GM12874 (cell line): Measurements from ENCODE around the gene N4BP2.

Experiments used
- CTCF ChIP-seq: IDR thresholded peaks from 2 replicates; pipeline ENCODE4 v1.5.1; 2011; ENCODE audit warnings: low read depth, mild to moderate bottlenecking, control low read depth, low read length, moderate library complexity; ENCODE audit not compliant: insufficient read depth

The N4BP2 gene

GRCh38 chr4:40190880-40191815 is 134.5 kb downstream of the N4BP2 start:
- no peak for TF ChIP-seq CTCF

GRCh38 chr4:40192114-40193015 is 135.7 kb downstream of the N4BP2 start:
- TF ChIP-seq CTCF: no peak

DNA sequence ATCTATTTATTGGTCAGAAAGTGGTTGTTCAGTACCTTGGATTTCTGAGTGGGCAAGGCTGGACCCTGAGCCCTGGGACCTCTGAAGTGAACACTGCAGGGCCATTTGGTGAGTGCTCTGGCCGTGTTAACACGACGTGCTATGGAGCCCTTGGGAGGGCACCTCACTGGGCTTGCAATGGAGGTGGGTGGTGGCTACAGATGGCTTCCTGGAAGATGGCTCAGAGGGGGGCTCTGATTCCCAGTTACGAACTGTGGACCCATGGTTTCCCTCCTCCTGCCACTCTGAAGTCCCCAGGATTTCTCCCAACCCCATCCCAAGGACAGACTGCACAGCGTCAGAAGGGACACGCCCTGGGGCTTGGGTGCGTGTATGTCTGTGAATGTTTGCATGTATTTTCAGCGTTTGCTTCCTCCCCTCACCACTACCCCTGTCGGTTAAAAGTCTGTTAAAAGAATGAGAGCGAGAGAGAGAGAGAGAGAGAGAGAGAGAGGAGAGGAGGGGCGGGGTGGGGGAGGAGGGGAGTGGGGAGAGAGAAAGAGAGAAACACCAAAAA is 136.4 kb downstream of the N4BP2 start:
- no peak for TF ChIP-seq CTCF

DNA sequence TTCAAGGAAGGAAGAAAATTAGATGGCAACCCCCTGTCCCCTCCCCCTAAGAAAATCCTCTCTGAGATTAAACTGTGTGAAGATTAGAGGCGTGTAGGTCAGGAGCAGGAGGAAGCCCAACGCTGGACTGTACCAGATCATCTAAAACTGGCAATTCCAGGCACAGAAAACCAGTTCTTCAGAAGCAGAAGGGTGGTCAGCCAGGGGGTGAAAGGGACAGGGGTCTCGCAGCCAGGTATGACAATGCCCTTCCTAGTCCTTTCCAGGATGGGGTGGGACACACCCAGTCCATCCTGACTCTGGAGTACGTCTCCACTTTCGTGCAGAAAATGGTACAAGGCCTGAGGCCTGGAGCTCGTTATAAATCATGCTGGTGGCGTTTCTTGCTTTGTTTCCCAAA is 136.9 kb downstream of the N4BP2 start:
- no peak for TF ChIP-seq CTCF

GRCh38 chr4:40194602-40195161 is 138.0 kb downstream of the N4BP2 start:
- TF ChIP-seq CTCF: no peak

DNA sequence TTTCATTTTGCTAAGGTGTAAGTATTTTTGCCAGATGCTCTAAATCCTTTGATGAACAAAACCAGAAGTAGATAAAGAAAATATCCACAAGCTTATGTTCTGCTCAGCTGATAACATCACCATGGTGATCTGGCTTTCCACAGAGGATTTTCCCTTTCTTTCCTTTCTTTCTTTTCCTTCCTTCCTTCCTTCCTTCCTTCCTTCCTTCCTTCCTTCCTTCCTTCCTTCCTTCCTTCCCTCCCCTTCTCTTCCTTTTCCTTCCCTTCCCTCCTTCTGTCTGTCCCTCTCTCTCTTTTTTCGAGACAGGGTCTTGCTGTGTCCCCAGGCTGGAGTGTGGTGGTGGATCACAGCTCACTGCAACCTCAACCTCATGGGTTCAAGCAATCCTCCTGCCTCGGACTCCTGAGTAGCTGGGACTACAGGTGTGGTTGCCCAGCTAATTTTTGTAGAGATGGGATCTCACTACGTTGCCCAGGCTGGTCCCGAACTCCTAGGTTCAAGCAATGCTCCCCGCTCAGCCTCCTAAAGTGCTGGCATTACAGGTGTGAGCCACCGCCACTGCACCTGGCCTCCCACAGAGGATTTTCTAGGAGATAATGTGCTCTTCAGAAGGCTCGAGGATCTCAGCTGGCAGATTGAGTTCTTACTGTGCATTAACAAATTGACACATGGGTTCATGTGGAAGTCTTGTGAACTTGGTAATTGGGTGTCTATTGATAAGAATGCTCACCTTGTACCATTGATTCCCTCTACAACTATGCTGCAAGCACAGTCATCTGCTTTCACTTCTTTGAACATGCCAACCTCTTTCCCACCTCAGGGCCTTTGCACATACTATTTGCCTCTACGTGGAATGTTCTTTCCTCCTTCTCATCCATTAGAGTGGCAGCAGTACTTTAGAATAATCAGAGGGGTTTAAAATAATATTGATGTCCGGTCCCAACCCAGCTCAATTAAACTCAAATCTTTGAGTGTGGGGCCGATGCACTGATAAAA is 138.8 kb downstream of the N4BP2 start:
- no peak for TF ChIP-seq CTCF
